Kidney epithelial cell (primary cell): ENCODE measurements around the gene WNT16. TPM values are rescaled to one million over a fixed set of nuclear protein-coding genes. Genes with fewer than 3 reads are reported as not detected.
A peak's percentile ranks its signal among the peaks of the same experiment; 100 is the strongest.

ENCODE experiments used
- DNase-seq: peaks from one replicate; pipeline ENCODE4 v3.0.0-alpha.2; 2010; ENCODE audit warnings: low read depth
- H3K27me3 ChIP-seq: 2 replicates; pipeline ENCODE4 v1.6.0; 2011; ENCODE audit warnings: low read length; ENCODE audit not compliant: control insufficient read depth, insufficient read depth
- H3K36me3 ChIP-seq: 2 replicates; pipeline ENCODE4 v1.5.1; 2011; ENCODE audit warnings: low read length; ENCODE audit not compliant: control insufficient read depth, insufficient read depth
- H3K4me3 ChIP-seq: 2 replicates; pipeline ENCODE4 v1.5.1; 2011; ENCODE audit warnings: low read depth, mild to moderate bottlenecking, control low read depth, low read length
- total RNA-seq: library from RNA; depleted of rRNA; stranded (reverse); fragments of >200 nt; gene quantifications from 2 replicates; pipeline ENCODE4 v1.2.3, GENCODE V29; 2015
- TF ChIP-seq, protein P1 (sequence below): IDR thresholded peaks from 2 replicates; pipeline ENCODE4 v1.5.1; 2011; ENCODE audit warnings: mild to moderate bottlenecking, moderate library complexity, low read length, control low read depth, inconsistent platforms; ENCODE audit not compliant: insufficient read depth, poor library complexity, severe bottlenecking

The WNT16 gene
- total RNA-seq, 1 donor from 2014 or later, result not detected

DNA sequence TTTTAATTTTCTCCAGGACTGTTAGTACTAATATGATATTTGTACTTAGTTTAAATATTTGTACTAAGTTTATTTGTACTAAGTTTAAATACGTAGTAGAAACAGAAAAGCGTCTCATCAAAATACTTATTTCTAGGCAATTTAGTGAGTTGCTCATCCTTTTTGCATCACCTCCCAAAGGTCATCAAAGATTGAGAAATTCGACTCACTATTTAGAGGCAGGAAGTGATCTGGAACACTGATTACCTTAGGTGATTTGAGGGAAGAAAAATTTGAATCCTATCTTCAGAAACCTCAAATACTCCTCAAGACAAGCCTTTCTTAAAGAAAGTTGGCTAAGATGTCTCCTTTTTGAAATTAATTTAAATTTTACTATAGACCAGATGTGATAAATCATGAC lies 14.5 kb downstream of the WNT16 start:
- Histone ChIP-seq H3K27me3 (no peaks in the 10 kb centered on the region), H3K4me3 (no peak overlapping the region), H3K36me3 (peaks cover 1% of the 10 kb centered on the region)
- TF ChIP-seq, protein P1, sequence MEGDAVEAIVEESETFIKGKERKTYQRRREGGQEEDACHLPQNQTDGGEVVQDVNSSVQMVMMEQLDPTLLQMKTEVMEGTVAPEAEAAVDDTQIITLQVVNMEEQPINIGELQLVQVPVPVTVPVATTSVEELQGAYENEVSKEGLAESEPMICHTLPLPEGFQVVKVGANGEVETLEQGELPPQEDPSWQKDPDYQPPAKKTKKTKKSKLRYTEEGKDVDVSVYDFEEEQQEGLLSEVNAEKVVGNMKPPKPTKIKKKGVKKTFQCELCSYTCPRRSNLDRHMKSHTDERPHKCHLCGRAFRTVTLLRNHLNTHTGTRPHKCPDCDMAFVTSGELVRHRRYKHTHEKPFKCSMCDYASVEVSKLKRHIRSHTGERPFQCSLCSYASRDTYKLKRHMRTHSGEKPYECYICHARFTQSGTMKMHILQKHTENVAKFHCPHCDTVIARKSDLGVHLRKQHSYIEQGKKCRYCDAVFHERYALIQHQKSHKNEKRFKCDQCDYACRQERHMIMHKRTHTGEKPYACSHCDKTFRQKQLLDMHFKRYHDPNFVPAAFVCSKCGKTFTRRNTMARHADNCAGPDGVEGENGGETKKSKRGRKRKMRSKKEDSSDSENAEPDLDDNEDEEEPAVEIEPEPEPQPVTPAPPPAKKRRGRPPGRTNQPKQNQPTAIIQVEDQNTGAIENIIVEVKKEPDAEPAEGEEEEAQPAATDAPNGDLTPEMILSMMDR, result no peak
- DNase-seq, result peak; percentile 9

DNA sequence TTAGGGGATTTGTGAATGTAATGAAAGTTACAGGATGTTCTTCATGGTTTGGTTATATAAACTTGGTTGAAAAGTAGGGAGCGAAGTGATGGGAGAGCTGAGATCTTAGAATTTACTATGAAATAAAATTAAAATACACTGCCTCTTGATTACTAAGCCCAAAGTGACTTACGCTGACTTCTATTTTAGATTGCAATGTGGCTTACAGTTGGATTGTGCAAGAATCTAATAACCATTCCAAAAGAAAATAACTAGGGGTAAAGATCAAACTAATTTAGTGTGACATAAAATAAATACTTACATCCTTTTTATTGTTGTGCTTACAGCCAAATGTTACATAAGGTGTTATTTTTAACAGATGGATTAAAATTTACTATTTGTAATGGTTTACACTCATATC lies 15.3 kb downstream of the WNT16 start:
- DNase-seq, result no peak
- Histone ChIP-seq H3K36me3 (peaks cover 1% of the 10 kb centered on the region), H3K4me3 (no peak overlapping the region), H3K27me3 (no peaks in the 10 kb centered on the region)
- TF ChIP-seq, protein P1, result no peak

DNA sequence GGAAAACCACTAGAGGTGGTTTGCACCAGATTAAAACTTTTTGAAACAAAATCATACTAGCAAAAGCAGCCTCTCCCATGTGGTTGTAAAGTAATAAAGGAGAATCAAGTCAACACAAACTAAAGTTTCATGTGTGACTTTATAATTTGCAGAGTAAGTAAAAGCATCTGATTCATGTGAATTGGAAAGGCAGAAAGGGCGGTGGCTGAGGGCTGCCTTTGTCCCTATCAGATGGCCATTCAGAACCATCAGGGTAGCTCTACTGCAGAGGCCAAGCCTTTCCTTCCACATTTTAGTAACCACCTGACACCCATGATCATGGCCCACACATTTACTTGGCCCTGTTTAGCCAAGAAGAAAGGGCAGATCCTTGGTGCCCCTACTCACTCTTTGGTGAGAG lies 15.7 kb downstream of the WNT16 start:
- TF ChIP-seq, protein P1, result no peak
- no peak for DNase-seq
- Histone ChIP-seq H3K36me3 (peaks cover 1% of the 10 kb centered on the region), H3K4me3 (no peak overlapping the region), H3K27me3 (no peaks in the 10 kb centered on the region)

DNA sequence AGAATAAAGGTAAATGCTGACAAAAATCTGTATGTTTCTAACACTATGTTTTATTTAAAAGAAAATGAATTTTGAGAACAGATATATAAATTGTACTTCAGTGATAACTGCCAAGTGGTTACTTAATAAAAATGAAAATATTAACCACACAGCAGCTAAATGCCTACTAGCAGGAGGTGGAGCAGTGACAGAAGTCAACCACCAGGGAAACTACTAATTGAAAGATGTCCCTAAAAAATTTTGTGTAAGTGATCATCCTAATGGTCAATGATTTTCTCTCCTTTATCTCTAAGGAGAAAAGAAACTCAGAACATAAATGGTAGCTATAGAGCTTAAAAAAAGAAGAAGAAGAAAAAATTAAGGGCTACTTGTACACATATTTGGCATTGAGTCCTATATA lies 22.9 kb downstream of the WNT16 start:
- TF ChIP-seq, protein P1, result peak; percentile 9
- no peaks in the 10 kb centered on the region for H3K36me3 ChIP-seq
- H3K27me3 ChIP-seq, result no peaks in the 10 kb centered on the region
- no peak for DNase-seq
- H3K4me3 ChIP-seq, result no peak overlapping the region

DNA sequence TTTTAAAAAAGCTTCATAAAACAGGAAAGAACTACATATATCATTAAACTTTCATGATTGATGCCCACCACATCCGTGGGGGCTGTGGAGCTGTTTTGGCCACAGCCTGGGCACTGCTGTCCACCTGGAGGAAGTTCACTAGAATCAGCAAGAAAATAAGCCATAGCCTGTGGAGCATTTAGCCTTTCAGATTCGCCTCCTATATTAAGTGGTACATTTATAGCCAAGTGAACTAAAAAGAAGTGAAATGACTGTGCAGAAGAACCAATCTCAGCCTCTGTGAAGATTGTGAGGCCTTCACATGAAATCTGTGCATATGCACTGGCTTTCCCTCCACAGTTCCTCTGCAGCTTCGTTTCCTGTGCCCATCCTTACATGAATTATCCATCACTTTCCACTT lies 23.5 kb downstream of the WNT16 start:
- Histone ChIP-seq H3K36me3 (no peaks in the 10 kb centered on the region), H3K27me3 (no peaks in the 10 kb centered on the region), H3K4me3 (no peak overlapping the region)
- DNase-seq, result no peak
- TF ChIP-seq, protein P1, result no peak

DNA sequence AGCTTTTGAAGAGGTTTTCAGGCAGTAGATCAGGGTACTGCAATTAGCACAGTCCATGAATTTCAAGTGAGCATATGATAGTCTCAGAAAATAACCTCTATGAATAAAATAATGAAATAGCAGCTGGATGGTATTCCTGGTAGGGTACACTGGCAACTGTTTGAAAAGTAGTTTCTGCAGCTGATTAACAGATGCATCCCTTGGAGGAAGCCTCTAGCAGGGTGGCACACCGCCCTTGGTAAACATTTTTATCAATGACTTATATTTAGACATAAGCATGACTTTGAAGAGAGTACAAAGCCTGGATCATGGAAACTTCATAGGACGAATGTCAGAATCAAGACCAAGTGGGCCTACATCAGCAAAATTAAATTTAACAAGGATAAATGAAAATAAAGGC lies 26.8 kb downstream of the WNT16 start:
- Histone ChIP-seq H3K4me3 (no peak overlapping the region), H3K27me3 (no peaks in the 10 kb centered on the region), H3K36me3 (no peaks in the 10 kb centered on the region)
- TF ChIP-seq, protein P1, result no peak
- no peak for DNase-seq
